GM12872 (cell line): ENCODE results near the gene KMT2B.
A peak's percentile ranks its signal among the peaks of the same experiment; 100 is the strongest.

Experiments used
- TF ChIP-seq, protein P1 (sequence below): IDR thresholded peaks from 3 replicates; pipeline ENCODE4 v1.5.1; 2011; ENCODE audit warnings: low read depth, mild to moderate bottlenecking, low read length, moderate library complexity; ENCODE audit not compliant: insufficient read depth

Gene KMT2B

DNA sequence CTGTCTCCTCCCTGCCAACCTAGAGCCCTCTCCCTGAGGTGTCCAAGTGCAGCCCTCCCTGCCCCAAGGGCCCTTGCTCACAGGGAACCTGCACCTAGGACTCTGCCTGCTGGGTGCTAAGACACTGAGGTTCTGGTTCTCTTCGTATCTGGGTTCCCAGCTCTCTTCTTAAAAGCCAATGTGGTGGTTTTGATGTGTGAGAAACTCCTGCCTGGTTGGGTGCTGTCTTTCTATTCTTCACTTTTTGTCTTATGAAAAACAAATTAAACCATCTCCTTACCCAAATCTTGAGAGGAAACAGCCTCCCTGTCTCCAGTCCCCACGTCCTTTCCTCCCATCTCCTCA is 4.3 kb upstream of the KMT2B start:
- TF ChIP-seq, protein P1, sequence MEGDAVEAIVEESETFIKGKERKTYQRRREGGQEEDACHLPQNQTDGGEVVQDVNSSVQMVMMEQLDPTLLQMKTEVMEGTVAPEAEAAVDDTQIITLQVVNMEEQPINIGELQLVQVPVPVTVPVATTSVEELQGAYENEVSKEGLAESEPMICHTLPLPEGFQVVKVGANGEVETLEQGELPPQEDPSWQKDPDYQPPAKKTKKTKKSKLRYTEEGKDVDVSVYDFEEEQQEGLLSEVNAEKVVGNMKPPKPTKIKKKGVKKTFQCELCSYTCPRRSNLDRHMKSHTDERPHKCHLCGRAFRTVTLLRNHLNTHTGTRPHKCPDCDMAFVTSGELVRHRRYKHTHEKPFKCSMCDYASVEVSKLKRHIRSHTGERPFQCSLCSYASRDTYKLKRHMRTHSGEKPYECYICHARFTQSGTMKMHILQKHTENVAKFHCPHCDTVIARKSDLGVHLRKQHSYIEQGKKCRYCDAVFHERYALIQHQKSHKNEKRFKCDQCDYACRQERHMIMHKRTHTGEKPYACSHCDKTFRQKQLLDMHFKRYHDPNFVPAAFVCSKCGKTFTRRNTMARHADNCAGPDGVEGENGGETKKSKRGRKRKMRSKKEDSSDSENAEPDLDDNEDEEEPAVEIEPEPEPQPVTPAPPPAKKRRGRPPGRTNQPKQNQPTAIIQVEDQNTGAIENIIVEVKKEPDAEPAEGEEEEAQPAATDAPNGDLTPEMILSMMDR, result no peak

DNA sequence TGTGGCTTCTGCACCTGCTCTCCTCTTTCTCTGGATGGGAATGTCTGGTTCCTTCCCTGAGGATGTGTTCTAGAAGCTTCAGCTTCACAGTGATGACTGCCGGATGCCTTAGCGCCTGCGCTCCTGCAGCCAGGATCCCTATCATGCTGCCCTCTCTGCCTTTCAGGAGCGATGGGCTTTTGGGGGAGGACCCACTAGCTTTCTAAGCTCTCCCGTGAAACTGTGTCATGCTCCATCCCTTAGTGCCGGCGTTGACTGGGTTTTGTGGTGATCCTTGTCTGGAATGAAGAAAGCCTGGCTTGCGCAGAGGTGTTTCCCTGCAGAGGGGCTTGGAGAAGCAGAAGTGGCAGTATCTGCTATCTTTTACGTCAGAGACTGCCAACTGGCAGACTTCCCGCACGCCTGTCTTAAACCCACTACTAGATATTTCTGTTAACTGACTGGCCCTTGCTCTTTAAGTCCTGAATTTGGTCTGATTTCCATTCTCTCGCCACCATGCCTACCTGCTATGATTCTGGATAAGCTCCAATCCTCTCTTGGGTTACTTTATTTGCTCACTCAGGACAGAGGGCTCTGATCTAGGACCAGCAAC is 3.8 kb upstream of the KMT2B start:
- TF ChIP-seq, protein P1, result no peak

DNA sequence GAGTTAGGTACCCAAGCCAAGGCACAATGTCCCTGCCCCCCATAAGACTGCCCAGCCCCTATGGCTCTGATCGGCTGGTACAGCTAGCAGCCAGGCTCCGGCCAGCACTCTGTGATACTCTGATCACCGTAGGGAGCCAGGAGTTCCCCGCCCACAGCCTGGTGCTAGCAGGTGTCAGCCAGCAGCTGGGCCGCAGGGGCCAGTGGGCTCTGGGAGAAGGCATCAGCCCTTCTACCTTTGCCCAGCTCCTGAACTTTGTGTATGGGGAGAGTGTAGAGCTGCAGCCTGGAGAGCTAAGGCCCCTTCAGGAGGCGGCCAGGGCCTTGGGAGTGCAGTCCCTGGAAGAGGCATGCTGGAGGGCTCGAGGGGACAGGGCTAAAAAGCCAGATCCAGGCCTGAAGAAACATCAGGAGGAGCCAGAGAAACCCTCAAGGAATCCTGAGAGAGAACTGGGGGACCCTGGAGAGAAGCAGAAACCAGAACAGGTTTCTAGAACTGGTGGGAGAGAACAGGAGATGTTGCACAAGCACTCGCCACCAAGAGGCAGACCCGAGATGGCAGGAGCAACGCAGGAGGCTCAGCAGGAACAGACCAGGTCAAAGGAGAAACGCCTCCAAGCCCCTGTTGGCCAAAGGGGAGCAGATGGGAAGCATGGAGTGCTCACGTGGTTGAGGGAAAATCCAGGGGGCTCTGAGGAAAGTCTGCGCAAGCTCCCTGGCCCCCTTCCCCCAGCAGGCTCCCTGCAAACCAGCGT is 3.0 kb upstream of the KMT2B start:
- TF ChIP-seq, protein P1, result peak; percentile 69

DNA sequence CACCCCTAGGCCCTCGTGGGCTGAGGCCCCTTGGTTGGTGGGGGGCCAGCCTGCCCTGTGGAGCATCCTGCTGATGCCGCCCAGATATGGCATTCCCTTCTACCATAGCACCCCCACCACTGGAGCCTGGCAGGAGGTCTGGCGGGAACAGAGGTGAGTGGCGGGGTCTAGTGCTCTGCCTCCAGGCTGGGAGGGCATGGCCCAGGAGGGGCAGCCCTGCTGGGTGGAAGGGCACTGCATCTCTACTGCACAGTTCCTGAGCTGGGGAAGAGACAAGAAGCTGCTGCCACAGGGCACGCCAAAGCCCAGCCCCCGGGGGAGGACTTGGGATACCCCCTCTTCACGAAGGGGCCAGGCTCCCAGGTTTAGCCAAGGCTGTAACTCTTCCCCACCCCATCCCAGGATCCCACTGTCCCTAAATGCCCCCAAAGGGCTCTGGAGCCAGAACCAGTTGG is 2.4 kb upstream of the KMT2B start:
- TF ChIP-seq, protein P1, result no peak

DNA sequence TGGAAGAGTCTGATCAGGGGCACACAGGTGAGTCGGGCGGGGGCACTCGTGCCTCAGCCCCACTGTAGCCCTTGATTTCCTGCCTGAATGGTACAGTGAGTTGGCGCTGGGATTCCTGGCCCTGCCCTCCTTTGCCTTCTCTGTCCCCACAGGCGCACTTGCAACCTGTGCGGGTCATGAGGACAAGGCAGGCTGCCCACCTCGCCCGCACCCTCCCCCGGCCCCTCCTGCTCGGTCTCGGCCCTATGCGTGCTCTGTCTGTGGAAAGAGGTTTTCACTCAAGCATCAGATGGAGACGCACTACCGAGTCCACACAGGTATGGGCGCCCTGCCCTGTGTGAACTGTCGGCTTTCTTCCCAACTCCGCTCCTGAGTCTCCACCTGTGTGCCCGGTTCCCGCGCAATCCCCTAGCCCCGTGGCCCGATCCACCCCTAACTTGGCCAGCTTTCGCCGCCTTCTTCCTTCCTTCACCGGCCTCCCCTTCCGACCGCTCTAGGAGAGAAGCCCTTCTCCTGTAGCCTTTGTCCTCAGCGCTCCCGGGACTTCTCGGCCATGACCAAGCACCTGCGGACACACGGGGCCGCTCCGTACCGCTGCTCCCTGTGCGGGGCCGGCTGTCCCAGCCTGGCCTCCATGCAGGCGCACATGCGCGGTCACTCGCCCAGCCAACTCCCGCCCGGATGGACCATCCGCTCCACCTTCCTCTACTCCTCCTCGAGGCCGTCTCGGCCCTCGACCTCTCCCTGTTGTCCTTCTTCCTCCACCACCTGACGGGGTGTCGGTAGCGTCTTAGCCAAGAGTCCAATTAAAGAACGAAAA is 1.6 kb upstream of the KMT2B start:
- TF ChIP-seq, protein P1, result no peak

DNA sequence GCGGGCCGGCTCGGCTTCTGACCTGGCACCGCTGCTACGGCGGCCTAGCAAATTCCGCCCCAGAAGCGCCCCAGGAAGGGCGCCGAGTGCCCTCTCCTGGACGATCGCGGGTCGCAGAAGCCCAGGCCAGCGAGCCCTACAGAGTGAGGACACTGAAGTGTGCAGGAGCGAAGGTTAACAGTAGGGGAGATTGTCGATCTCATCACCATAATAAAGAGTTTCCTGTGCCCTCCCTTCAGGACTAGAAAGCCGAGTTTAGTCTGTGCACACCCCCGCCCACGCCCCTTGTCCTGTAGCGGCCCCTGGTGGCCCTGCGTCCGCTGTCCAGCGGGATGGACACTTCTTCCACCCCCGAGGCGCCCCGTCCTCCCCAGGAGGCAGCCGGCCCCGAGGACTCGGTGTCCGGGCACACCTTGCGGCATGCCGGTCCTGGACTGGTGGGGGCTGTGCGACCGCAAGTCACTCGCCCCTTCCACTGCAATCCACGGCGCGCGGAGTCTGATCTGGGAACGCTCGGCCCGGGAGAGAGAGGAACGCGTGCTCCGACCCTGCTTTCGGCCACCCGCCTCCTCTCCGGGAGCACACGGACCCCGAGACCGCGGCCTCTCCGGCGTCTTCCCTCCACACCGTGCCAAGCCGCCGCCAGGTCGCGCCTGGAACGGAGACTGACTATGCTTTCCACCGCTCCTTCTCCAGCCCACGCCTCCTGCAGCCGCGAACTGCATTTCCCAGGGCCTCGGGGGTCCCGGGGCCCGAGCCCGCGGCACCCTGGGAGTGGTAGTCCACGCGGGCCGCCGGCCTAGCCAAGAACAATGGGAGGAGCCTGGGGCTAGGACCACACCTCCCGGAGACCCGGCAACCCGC is 770 bp upstream of the KMT2B start:
- TF ChIP-seq, protein P1, result peak; percentile 83
